ENCODE measurements around the gene DCHS2.

DNA sequence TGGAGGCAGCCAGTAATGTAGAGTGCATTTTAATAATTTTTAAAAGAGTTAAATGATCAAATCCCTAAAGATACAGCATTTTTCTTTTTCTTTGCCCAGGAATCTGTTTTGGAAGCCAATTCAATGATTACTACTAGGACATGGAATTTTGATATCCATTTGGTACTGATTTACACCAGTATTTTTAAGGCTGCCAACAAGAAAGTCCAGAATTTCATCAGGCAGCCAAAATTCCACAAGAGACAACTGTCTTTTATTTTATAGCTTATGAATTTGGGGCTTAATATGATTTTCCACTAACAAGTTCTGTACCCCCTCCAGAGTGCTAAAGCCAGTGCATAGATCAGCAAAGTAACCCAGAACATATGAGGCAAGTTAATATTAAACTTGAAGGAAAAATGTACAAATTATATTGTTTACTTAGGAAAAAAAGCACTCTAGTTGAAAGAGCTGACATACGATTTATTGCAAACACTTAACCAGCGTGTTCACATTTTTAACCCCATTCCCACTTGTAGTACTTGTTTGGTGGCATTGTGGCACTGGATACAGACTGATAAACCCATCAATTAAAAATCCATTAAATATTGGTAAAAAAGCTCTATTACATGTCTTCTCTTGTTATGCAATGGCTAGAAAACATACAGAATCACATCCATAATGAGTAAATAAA lies 259.7 kb downstream of the DCHS2 start:
- no peak for TF ChIP-seq CTCF (IDR thresholded peaks at IDR 0.05; ENCODE audit: borderline replicate concordance, extremely low read depth, low read length, poor library complexity, severe bottlenecking)
- no peak for TF ChIP-seq EZH2 (IDR thresholded peaks at IDR 0.05; ENCODE audit: borderline replicate concordance, low read depth, low read length, severe bottlenecking)
